ENCODE results near the gene MYO3B. TPM values are rescaled to one million over a fixed set of nuclear protein-coding genes. Genes with fewer than 3 reads are reported as not detected.

MYO3B gene
- polyA plus RNA-seq, 1 of the 3 experiments (the other 2 are of a cell fraction) = not detected

- ChIA-PET CTCF (interaction anchor here (0.6 to 1.1 kb wide), 2 partner anchors 53 to 394 kb away, joined by 3 to 4 read pairs; no protein-coding TSS in a partner anchor), POLR2A (no interaction called here)
- no peak overlapping the region for H3K4me2 ChIP-seq
- H3K27me3 ChIP-seq (ENCODE audit: insufficient read depth) = no peaks in the 10 kb centered on the region
- TF ChIP-seq IRF3 (IDR thresholded peaks at IDR 0.05; ENCODE audit: low read depth, low read length) (no peak), GATA2 (CRISPR knock-in tag; IDR thresholded peaks at IDR 0.05) (no peak), YY1 (IDR thresholded peaks at IDR 0.05; ENCODE audit: low read depth) (no peak), ZBTB33 (IDR thresholded peaks at IDR 0.05; ENCODE audit: borderline replicate concordance, low read depth) (no peak), REST (IDR thresholded peaks at IDR 0.05; ENCODE audit: low read depth, low read length) (no peak), EP300 (IDR thresholded peaks at IDR 0.05; ENCODE audit: borderline replicate concordance in 1 of 2, low read depth in 1 of 2, low read length in 1 of 2) (no peak), USF1 (IDR thresholded peaks at IDR 0.05; ENCODE audit: borderline replicate concordance, low read depth) (no peak), TAF1 (IDR thresholded peaks at IDR 0.05; ENCODE audit: borderline replicate concordance, low read depth, low read length) (no peak), FOXM1 (IDR thresholded peaks at IDR 0.05; ENCODE audit: low read depth) (no peak), SIN3A (IDR thresholded peaks at IDR 0.05; ENCODE audit: borderline replicate concordance, low read depth, low read length) (no peak), FOSL2 (IDR thresholded peaks at IDR 0.05; ENCODE audit: borderline replicate concordance, low read depth) (no peak), SMC3 (IDR thresholded peaks at IDR 0.05; ENCODE audit: low read depth, low read length) (no peak)
- H3K79me2 ChIP-seq (ENCODE audit: insufficient read depth) = no peaks in the 10 kb centered on the region
- no peak overlapping the region for H2AFZ ChIP-seq (ENCODE audit: low read depth)
- no peak for DNase-seq
- H3K9me3 ChIP-seq = no peaks in the 10 kb centered on the region
- H3K9me2 ChIP-seq = no peaks in the 10 kb centered on the region
- no peak overlapping the region for H3K4me3 ChIP-seq (ENCODE audit: low read depth in 2 of 2, low read length in 1 of 2)
- H3F3A ChIP-seq (replicated peaks; ENCODE audit: insufficient read depth) = no peaks in the 10 kb centered on the region
- no peaks in the 10 kb centered on the region for H3K4me1 ChIP-seq (ENCODE audit: control insufficient read depth in 1 of 2, insufficient read depth in 2 of 2, low read depth in 1 of 2, low read length in 1 of 2)
- H4K20me1 ChIP-seq (ENCODE audit: insufficient read depth) = no peaks in the 10 kb centered on the region
- H3K9ac ChIP-seq = no peak overlapping the region
- H3K36me3 ChIP-seq (replicated peaks in 1 of 2; ENCODE audit: control insufficient read depth in 1 of 2, insufficient read depth in 2 of 2, low read length in 1 of 2) = no peaks in the 10 kb centered on the region
- H3K27ac ChIP-seq (ENCODE audit: low read depth in 2 of 2, low read length in 1 of 2) = no peak overlapping the region
- WGBS (ENCODE audit: low lambda C conversion rate) = 42% methylated on average over 4 of the region's 4 CpGs
Measured at GRCh38 chr2:170307555-170308351, 129.8 kb downstream of the MYO3B start.

Measured in SK-N-SH (cell line).